Lung (tissue), 12 donors: ENCODE results near the gene KLK15. TPM values are rescaled to one million over a fixed set of nuclear protein-coding genes. Genes with fewer than 3 reads are reported as not detected.

Source experiments
- ATAC-seq: fragments of 200-7000 bp; cut with Tn5 transposase; one replicate; pipeline ENCODE4 v1.9.1; 2020; ENCODE audit warnings: moderate number of reproducible peaks; ENCODE audit not compliant: insufficient read depth, low FRiP score
- DNase-seq, 3 donors: peaks; one replicate each; pipeline ENCODE4 v3.0.0-alpha.2; 2013 to 2017
- H3K27ac ChIP-seq, 2 donors: one replicate each; pipeline ENCODE4 v1.5.1; 2013; ENCODE audit warnings: mild to moderate bottlenecking in 2 of 2, moderate library complexity in 2 of 2, control low read depth in 1 of 2, inconsistent platforms in 1 of 2, low read depth in 1 of 2, low read length in 1 of 2
- H3K27me3 ChIP-seq, 3 donors: one replicate each; pipeline ENCODE4 v1.5.1; 2013; ENCODE audit warnings: low read length in 2 of 3; ENCODE audit not compliant: control insufficient read depth in 3 of 3, insufficient read depth in 3 of 3
- H3K36me3 ChIP-seq, 4 donors: one replicate each; pipeline ENCODE4 v1.5.1; 2013; ENCODE audit warnings: low read length in 4 of 4, mild to moderate bottlenecking in 1 of 4, moderate library complexity in 1 of 4; ENCODE audit not compliant: control insufficient read depth in 4 of 4, insufficient read depth in 4 of 4
- H3K4me1 ChIP-seq, 5 donors: one replicate each; pipeline ENCODE4 v1.5.1; 2013; ENCODE audit warnings: low read length in 5 of 5, mild to moderate bottlenecking in 2 of 5, moderate library complexity in 1 of 5; ENCODE audit not compliant: control insufficient read depth in 5 of 5, insufficient read depth in 5 of 5
- H3K4me3 ChIP-seq: one replicate; pipeline ENCODE4 v1.5.1; 2013; ENCODE audit warnings: mild to moderate bottlenecking, control low read depth, moderate library complexity
- H3K9ac ChIP-seq, 2 donors: one replicate each; pipeline ENCODE4 v1.5.1; 2013; ENCODE audit warnings: low read length in 2 of 2, control low read depth in 1 of 2; ENCODE audit not compliant: insufficient read depth in 1 of 2
- H3K9me3 ChIP-seq, 4 donors: one replicate each; pipeline ENCODE4 v1.5.1; 2013; ENCODE audit warnings: low read length in 3 of 4, mild to moderate bottlenecking in 1 of 4, moderate library complexity in 1 of 4; ENCODE audit not compliant: control insufficient read depth in 4 of 4, insufficient read depth in 3 of 4
- WGBS, 2 donors: extraction: QIAGEN DNeasy Blood & Tissue Kit; methylation state at CpG; one replicate each; pipeline ENCODE4 v1.1.7; 2013; 5-methylcytosine and 5-hydroxymethylcytosine counted together
- polyA plus RNA-seq, 2 donors: library from polyadenylated mRNA; stranded (reverse); fragments of 200-250 nt; gene quantifications; one replicate each; pipeline ENCODE4 v1.2.1, GENCODE V29; 2013
- total RNA-seq, 2 donors: library from RNA; depleted of rRNA in 1 of 2; stranded (reverse); fragments of >200 nt in 1 of 2; gene quantifications; one replicate each; pipeline ENCODE4 v1.2.1, GENCODE V29; 2014 to 2021
- TF ChIP-seq, protein P1 (sequence below): IDR thresholded peaks from 2 replicates; pipeline ENCODE4 v1.5.1; 2012; ENCODE audit warnings: mild to moderate bottlenecking; ENCODE audit errors: control extremely low read depth, extremely low read depth
- donor health status: control.
- donor health status: control.
- donor health status: Bipolar disorder and iron deficiency.
- donor health status: healthy.
- donor health status: DM: yes; HTN: yes; CAD: no.

Gene KLK15
- total and polyA plus RNA-seq, 4 donors: not detected

DNA sequence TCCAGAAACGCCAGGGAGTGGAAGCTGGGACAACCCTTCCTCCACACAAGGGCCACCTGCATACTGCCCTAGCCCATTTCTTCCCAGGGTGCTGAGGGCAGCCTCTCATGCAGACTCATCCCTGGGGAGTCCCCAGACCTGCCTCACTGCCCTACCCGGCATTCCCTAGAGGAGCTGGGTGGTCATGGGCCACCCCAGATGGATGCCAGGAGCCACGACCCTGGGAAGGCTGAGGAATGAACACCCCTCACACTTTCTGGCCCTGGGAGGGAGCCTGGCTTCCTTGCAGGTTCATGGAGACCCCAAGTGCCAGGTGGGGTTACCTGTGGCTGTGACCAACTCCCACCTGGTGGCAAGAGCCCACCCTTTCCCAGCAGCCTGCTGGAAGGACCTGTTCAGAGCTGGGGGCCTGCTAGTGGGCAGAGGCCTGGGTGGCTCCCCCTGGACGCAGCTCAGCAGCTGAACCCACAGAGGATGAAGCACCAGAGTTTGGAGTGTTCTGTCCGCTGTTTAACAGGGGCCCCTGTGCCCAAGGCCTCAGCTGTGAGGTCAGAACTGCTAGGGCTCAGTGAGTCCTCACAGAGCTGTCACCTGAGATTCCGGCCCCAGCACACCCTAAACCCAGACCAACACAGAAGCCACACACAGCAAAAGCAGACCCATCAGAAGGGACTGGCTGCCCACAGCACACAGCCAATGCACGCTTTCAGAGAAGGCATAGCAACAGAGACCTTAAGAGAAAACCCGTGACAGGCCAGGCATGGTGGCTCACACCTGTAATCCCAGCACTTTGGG lies 36.5 kb downstream of the KLK15 start:
- Histone ChIP-seq H3K27ac (no peak overlapping the region), H3K4me1 (no peaks in the 10 kb centered on the region), H3K27me3 (no peaks in the 10 kb centered on the region), H3K9me3 (no peaks in the 10 kb centered on the region), H3K36me3 (peaks cover 4 to 34% (median 16%) of the 10 kb centered on the region in 4 donors), H3K9ac (no peak overlapping the region), H3K4me3 (no peak overlapping the region)
- TF ChIP-seq, protein P1, sequence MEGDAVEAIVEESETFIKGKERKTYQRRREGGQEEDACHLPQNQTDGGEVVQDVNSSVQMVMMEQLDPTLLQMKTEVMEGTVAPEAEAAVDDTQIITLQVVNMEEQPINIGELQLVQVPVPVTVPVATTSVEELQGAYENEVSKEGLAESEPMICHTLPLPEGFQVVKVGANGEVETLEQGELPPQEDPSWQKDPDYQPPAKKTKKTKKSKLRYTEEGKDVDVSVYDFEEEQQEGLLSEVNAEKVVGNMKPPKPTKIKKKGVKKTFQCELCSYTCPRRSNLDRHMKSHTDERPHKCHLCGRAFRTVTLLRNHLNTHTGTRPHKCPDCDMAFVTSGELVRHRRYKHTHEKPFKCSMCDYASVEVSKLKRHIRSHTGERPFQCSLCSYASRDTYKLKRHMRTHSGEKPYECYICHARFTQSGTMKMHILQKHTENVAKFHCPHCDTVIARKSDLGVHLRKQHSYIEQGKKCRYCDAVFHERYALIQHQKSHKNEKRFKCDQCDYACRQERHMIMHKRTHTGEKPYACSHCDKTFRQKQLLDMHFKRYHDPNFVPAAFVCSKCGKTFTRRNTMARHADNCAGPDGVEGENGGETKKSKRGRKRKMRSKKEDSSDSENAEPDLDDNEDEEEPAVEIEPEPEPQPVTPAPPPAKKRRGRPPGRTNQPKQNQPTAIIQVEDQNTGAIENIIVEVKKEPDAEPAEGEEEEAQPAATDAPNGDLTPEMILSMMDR: no peak
- DNase-seq: no peak
- ATAC-seq: no peak
- 86 to 92% methylated on average over 8 of the region's 8 CpGs for WGBS, 2 donors

DNA sequence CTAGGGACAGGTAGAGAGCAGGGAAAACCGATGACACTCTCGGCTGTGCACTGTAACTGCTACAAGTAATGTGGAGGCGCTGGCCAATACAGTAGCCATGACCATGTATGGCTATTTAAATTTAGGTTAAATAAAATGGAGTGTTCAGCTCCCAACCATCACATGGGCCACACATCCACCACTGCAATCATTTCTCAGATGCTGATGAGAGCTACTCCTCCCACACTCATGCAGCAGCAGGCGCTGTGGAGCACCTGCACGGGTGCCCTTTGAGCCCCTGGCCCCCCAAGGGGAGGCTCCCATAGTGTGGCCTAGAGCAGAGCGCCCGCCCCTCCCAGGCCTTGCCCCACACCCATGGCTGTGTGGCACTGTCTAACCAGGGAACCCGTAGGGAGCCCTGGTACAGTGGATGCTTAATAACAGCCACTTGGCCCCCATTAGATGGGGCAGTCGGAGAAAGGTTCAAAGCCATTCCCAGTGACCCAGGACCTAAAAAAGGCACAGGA lies 37.2 kb downstream of the KLK15 start:
- no peaks in the 10 kb centered on the region for H3K4me1 ChIP-seq
- no peaks in the 10 kb centered on the region for H3K27me3 ChIP-seq
- DNase-seq (no peak), ATAC-seq (no peak)
- WGBS, 2 donors: 87 to 89% methylated on average over 9 of the region's 9 CpGs
- no peak overlapping the region for H3K27ac ChIP-seq
- H3K9me3 ChIP-seq: no peaks in the 10 kb centered on the region
- no peak overlapping the region for H3K9ac ChIP-seq
- H3K4me3 ChIP-seq: no peak overlapping the region
- TF ChIP-seq, protein P1: no peak
- peaks cover 4 to 32% (median 16%) of the 10 kb centered on the region in 4 donors for H3K36me3 ChIP-seq

DNA sequence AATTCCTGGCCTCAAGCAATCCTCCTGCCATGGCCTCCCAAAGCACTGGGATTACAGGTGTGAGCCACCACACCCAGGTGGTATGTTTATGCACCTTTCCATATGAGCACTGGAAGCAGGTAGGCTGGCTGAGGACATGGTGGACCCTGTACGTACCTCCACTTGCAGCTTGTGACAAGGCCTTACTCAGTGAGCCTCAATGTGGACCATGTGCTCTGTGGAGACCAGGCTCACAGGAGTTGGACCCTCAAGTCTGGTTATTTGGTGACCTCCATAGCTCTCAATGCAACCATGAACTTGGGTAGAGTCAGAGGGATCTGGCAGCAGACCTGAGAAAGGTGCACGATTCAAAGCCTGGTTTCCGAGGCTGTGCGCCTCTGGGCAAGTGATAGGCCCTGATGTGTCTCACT lies 37.7 kb downstream of the KLK15 start:
- TF ChIP-seq, protein P1: no peak
- Histone ChIP-seq H3K9ac (no peak overlapping the region), H3K27ac (no peak overlapping the region), H3K4me1 (no peaks in the 10 kb centered on the region), H3K4me3 (no peak overlapping the region), H3K27me3 (no peaks in the 10 kb centered on the region), H3K9me3 (no peaks in the 10 kb centered on the region), H3K36me3 (peaks cover 4 to 29% (median 14%) of the 10 kb centered on the region in 4 donors)
- WGBS, 2 donors: 78 to 94% methylated on average over 4 of the region's 4 CpGs
- no peak for DNase-seq
- ATAC-seq: no peak
